CD14-positive monocyte (primary cell): Measurements from ENCODE around the gene RFX3. TPM values are rescaled to one million over a fixed set of nuclear protein-coding genes. Genes with fewer than 3 reads are reported as not detected.

Experiments
- DNase-seq, 3 donors: peaks; one replicate each; pipeline ENCODE4 v3.0.0-alpha.2; 2011 to 2022
- H2AFZ ChIP-seq: 2 replicates; pipeline ENCODE4 v1.6.0; 2012; ENCODE audit warnings: mild to moderate bottlenecking, low read depth, low read length, inconsistent platforms; ENCODE audit not compliant: insufficient read depth, poor library complexity, severe bottlenecking
- H3K27ac ChIP-seq, 2 donors: 1 replicate in 1 of 2; 2 replicates in 1 of 2; pipeline ENCODE4 v1.5.1; 2012 to 2013; ENCODE audit warnings: low read length in 2 of 2, control low read depth in 1 of 2, inconsistent platforms in 1 of 2, low read depth in 1 of 2, mild to moderate bottlenecking in 1 of 2
- H3K27me3 ChIP-seq, 2 donors: one replicate each; pipeline versions ENCODE4 v1.6.0 to v1.6.1; 2011 to 2013; ENCODE audit warnings: low read length in 2 of 2; ENCODE audit not compliant: control insufficient read depth in 2 of 2, insufficient read depth in 2 of 2
- H3K36me3 ChIP-seq, 2 donors: replicated peaks in 1 of 2; 1 replicate in 1 of 2; 2 replicates in 1 of 2; pipeline versions ENCODE4 v1.5.1 to v1.6.1; 2012 to 2013; ENCODE audit warnings: low read length in 2 of 2, control low read depth in 1 of 2, inconsistent platforms in 1 of 2, mild to moderate bottlenecking in 1 of 2; ENCODE audit not compliant: insufficient read depth in 2 of 2, control insufficient read depth in 1 of 2
- H3K4me1 ChIP-seq, 2 donors: 1 replicate in 1 of 2; 2 replicates in 1 of 2; pipeline versions ENCODE4 v1.5.1 to v1.6.1; 2012 to 2013; ENCODE audit warnings: low read length in 2 of 2, control low read depth in 1 of 2, inconsistent platforms in 1 of 2, mild to moderate bottlenecking in 1 of 2, moderate library complexity in 1 of 2; ENCODE audit not compliant: insufficient read depth in 2 of 2, control insufficient read depth in 1 of 2
- H3K4me2 ChIP-seq: replicated peaks from 2 replicates; pipeline ENCODE3; 2012; ENCODE audit warnings: low read length, moderate library complexity, mild to moderate bottlenecking; ENCODE audit not compliant: poor library complexity, severe bottlenecking; ENCODE audit errors: extremely low read depth
- H3K4me3 ChIP-seq, 3 experiments: fragments of 200-600 bp in 1 of 3; sonication (generic) in 1 of 3; replicated peaks in 1 of 3; 1 replicate in 2 of 3; 2 replicates in 1 of 3; pipeline ENCODE4 v1.5.1; 2011 to 2013; ENCODE audit warnings: low read length in 3 of 3, mild to moderate bottlenecking in 3 of 3, control low read depth in 2 of 3, low read depth in 2 of 3, inconsistent platforms in 1 of 3, moderate library complexity in 1 of 3
- H3K79me2 ChIP-seq: 2 replicates; pipeline ENCODE4 v1.6.0; 2012; ENCODE audit warnings: mild to moderate bottlenecking, control low read depth, inconsistent platforms, low read length, moderate library complexity; ENCODE audit not compliant: insufficient read depth
- H3K9ac ChIP-seq: 2 replicates; pipeline ENCODE4 v1.6.0; 2017; ENCODE audit warnings: low read length, mild to moderate bottlenecking; ENCODE audit not compliant: insufficient read depth, poor library complexity, severe bottlenecking
- H3K9me3 ChIP-seq, 2 donors: replicated peaks in 1 of 2; 1 replicate in 1 of 2; 2 replicates in 1 of 2; pipeline versions ENCODE4 v1.5.1 to v1.6.1; 2012 to 2013; ENCODE audit warnings: low read length in 2 of 2, control low read depth in 1 of 2; ENCODE audit not compliant: control insufficient read depth in 1 of 2, insufficient read depth in 1 of 2
- H4K20me1 ChIP-seq: 2 replicates; pipeline ENCODE4 v1.6.0; 2012; ENCODE audit warnings: mild to moderate bottlenecking, low read length, control low read depth, moderate library complexity; ENCODE audit not compliant: insufficient read depth
- H3K27ac Mint-ChIP-seq, 7 donors: one replicate each; pipeline ENCODE4 v1.8.0; 2020; ENCODE audit warnings: mild to moderate bottlenecking in 7 of 7, mixed read lengths in 7 of 7, moderate library complexity in 6 of 7, inconsistent platforms in 2 of 7
- H3K27me3 Mint-ChIP-seq, 3 donors: one replicate each; pipeline ENCODE4 v1.8.0; 2021 to 2022; ENCODE audit warnings: low read depth in 3 of 3, mild to moderate bottlenecking in 3 of 3, mixed read lengths in 3 of 3, moderate library complexity in 3 of 3, inconsistent platforms in 1 of 3
- H3K36me3 Mint-ChIP-seq, 2 donors: one replicate each; pipeline ENCODE4 v1.8.0; 2020; ENCODE audit warnings: mixed read lengths in 2 of 2, inconsistent platforms in 1 of 2, mild to moderate bottlenecking in 1 of 2
- H3K4me1 Mint-ChIP-seq: one replicate; pipeline ENCODE4 v1.8.0; 2020; ENCODE audit warnings: mild to moderate bottlenecking, mixed read lengths
- H3K4me3 Mint-ChIP-seq, 2 donors: one replicate each; pipeline ENCODE4 v1.8.0; 2020; ENCODE audit warnings: mild to moderate bottlenecking in 2 of 2, mixed read lengths in 2 of 2, moderate library complexity in 1 of 2
- H3K9me3 Mint-ChIP-seq, 7 donors: one replicate each; pipeline ENCODE4 v1.8.0; 2020 to 2022; ENCODE audit warnings: mixed read lengths in 7 of 7, mild to moderate bottlenecking in 6 of 7, moderate library complexity in 6 of 7, inconsistent platforms in 2 of 7
- CTCF ChIP-seq: fragments of 200-600 bp; IDR thresholded peaks from one replicate; pipeline ENCODE4 v1.8.0; 2022; ENCODE audit warnings: antibody characterized with exemption, mild to moderate bottlenecking
- WGBS: methylation state at CpG from one replicate; pipeline ENCODE4 v1.1.5; 2013; ENCODE audit warnings: missing lambda C conversion rate; ENCODE audit not compliant: insufficient coverage; 5-methylcytosine and 5-hydroxymethylcytosine counted together
- intact Hi-C, 2 donors: fragments of 100-400 bp; cut with micrococcal nuclease; formaldehyde crosslinking; loops; one replicate each; pipeline versions ENCODE4 v1.15.0 to v1.15.1; 2023
- polyA plus RNA-seq, 3 donors: library from polyadenylated mRNA; depleted of rRNA in 1 of 3; unstranded in 2 of 3; stranded (reverse) in 1 of 3; fragments of 300-500 nt in 2 of 3; fragments of >200 nt in 1 of 3; fragmentation: Illumina TruSeq in 2 of 3; gene quantifications; 1 replicate in 2 of 3; 2 replicates in 1 of 3; pipeline ENCODE4 v1.2.3, GENCODE V29; 2012 to 2021

The RFX3 gene
- polyA plus RNA-seq, 3 donors = 1.7 to 5.2 (median 3.2) TPM

GRCh38 chr9:3515405-3515804 lies 10.4 kb downstream of the RFX3 start:
- Histone ChIP-seq H3K27me3 (no peaks in the 10 kb centered on the region), H3K9ac (no peak overlapping the region), H4K20me1 (peaks cover 2% of the 10 kb centered on the region), H3K9me3 (no peaks in the 10 kb centered on the region), H3K27ac (no peak overlapping the region), H3K4me2 (no peak overlapping the region), H3K36me3 (no peaks in the 10 kb centered on the region), H3K4me1 (peaks cover 8 to 23% of the 10 kb centered on the region in 2 donors), H3K4me3 (no peak overlapping the region), H3K79me2 (peaks cover 8% of the 10 kb centered on the region), H2AFZ (no peak overlapping the region)
- no peak for TF ChIP-seq CTCF
- no peaks in the 10 kb centered on the region for H3K36me3 Mint-ChIP-seq
- DNase-seq = no peak
- H3K9me3 Mint-ChIP-seq = no peaks in the 10 kb centered on the region
- intact Hi-C loops = no loop called here
- H3K4me1 Mint-ChIP-seq = peaks cover 19% of the 10 kb centered on the region
- no peaks in the 10 kb centered on the region for H3K27me3 Mint-ChIP-seq
- H3K4me3 Mint-ChIP-seq = no peak overlapping the region
- no peak overlapping the region for H3K27ac Mint-ChIP-seq
- WGBS = no CpG with 5 or more reads among the region's 3 CpGs

GRCh38 chr9:3514786-3515185 lies 11.0 kb downstream of the RFX3 start:
- Mint-ChIP-seq H3K36me3 (no peaks in the 10 kb centered on the region), H3K27ac (no peak overlapping the region), H3K27me3 (no peaks in the 10 kb centered on the region), H3K4me3 (no peak overlapping the region), H3K9me3 (no peaks in the 10 kb centered on the region), H3K4me1 (peaks cover 19% of the 10 kb centered on the region)
- no peak overlapping the region for H3K4me2 ChIP-seq
- H3K9me3 ChIP-seq = no peaks in the 10 kb centered on the region
- peaks cover 12% of the 10 kb centered on the region for H3K79me2 ChIP-seq
- no peak overlapping the region for H3K9ac ChIP-seq
- no CpG with 5 or more reads among the region's 3 CpGs for WGBS
- H4K20me1 ChIP-seq = peaks cover 2% of the 10 kb centered on the region
- peaks cover 8 to 23% of the 10 kb centered on the region in 2 donors for H3K4me1 ChIP-seq
- no peak overlapping the region for H3K27ac ChIP-seq
- DNase-seq = no peak
- H3K27me3 ChIP-seq = no peaks in the 10 kb centered on the region
- no peak overlapping the region for H3K4me3 ChIP-seq
- intact Hi-C loops = no loop called here
- no peaks in the 10 kb centered on the region for H3K36me3 ChIP-seq
- no peak overlapping the region for H2AFZ ChIP-seq
- TF ChIP-seq CTCF = no peak
